Spleen (tissue), 11 donors: ENCODE data around the gene MAST4. TPM values are rescaled to one million over a fixed set of nuclear protein-coding genes. Genes with fewer than 3 reads are reported as not detected.

Experiments
- DNase-seq: peaks from one replicate; pipeline ENCODE4 v3.0.0-alpha.2; 2020
- H3K27ac ChIP-seq, 8 donors: fragments of 200-600 bp; sonication (generic) in 7 of 8; 1 replicate in 4 of 8; 2 replicates in 4 of 8; pipeline versions ENCODE4 v1.5.0 to v1.8.0; 2016 to 2021; ENCODE audit warnings: inconsistent platforms in 4 of 8, mild to moderate bottlenecking in 4 of 8, moderate library complexity in 1 of 8
- H3K27me3 ChIP-seq, 7 donors: fragments of 200-600 bp; sonication (generic) in 6 of 7; replicated peaks in 1 of 7; 1 replicate in 4 of 7; 2 replicates in 3 of 7; pipeline versions ENCODE4 v1.5.0 to v1.8.0; 2016 to 2021; ENCODE audit warnings: inconsistent platforms in 3 of 7, mild to moderate bottlenecking in 1 of 7
- H3K36me3 ChIP-seq, 6 donors: fragments of 200-600 bp; sonication (generic) in 5 of 6; 1 replicate in 4 of 6; 2 replicates in 2 of 6; pipeline versions ENCODE4 v1.5.0 to v1.8.0; 2016 to 2021; ENCODE audit warnings: inconsistent platforms in 2 of 6
- H3K4me1 ChIP-seq, 6 donors: fragments of 200-600 bp; sonication (generic) in 5 of 6; 1 replicate in 3 of 6; 2 replicates in 3 of 6; pipeline versions ENCODE4 v1.5.0 to v1.8.0; 2016 to 2021; ENCODE audit warnings: inconsistent platforms in 3 of 6
- H3K4me3 ChIP-seq, 8 donors: fragments of 200-600 bp; sonication (generic) in 7 of 8; 1 replicate in 4 of 8; 2 replicates in 4 of 8; pipeline versions ENCODE4 v1.5.0 to v1.8.0; 2016 to 2021; ENCODE audit warnings: inconsistent platforms in 4 of 8, mild to moderate bottlenecking in 4 of 8, moderate library complexity in 2 of 8
- H3K9me3 ChIP-seq, 8 donors: fragments of 200-600 bp; sonication (generic) in 7 of 8; 1 replicate in 4 of 8; 2 replicates in 4 of 8; pipeline versions ENCODE4 v1.5.0 to v1.8.0; 2016 to 2021; ENCODE audit warnings: inconsistent platforms in 4 of 8
- POLR2A ChIP-seq, 3 donors: fragments of 450-650 bp; IDR thresholded peaks; one replicate each; pipeline ENCODE4 v1.5.1; 2017; ENCODE audit warnings: antibody characterized with exemption in 3 of 3, mild to moderate bottlenecking in 1 of 3
- POLR2AphosphoS5 ChIP-seq, 3 donors: sonication (generic); formaldehyde crosslinking; IDR thresholded peaks; one replicate each; pipeline ENCODE4 v1.5.1; 2017; ENCODE audit warnings: antibody characterized with exemption in 3 of 3
- WGBS, 5 donors: extraction: QIAGEN DNeasy Blood & Tissue Kit in 3 of 5; methylation state at CpG; one replicate each; pipeline versions ENCODE4 v1.1.5 to v1.1.7; 2013 to 2018; 5-methylcytosine and 5-hydroxymethylcytosine counted together
- intact Hi-C: fragments of 100-400 bp; cut with DNase I; formaldehyde crosslinking; loops from one replicate; pipeline ENCODE4 v1.15.0; 2023; ENCODE audit warnings: low total_unique reads
- polyA plus RNA-seq, 3 donors: library from polyadenylated mRNA; stranded (reverse); fragments of 200-250 nt; gene quantifications; one replicate each; pipeline ENCODE4 v1.2.1, GENCODE V29; 2013
- total RNA-seq, 7 donors: library from RNA; depleted of rRNA in 3 of 7; stranded (reverse); fragments of >200 nt in 3 of 7; fragmentation: NEBNext Ultra II Directional in 4 of 7; extraction: Animal tissue kit (Norgen Biotek cat#: 25700) in 4 of 7; gene quantifications; one replicate each; pipeline versions ENCODE4 v1.1.0 to v1.2.1, GENCODE V29; 2016 to 2021
- TF ChIP-seq, protein P1 (sequence below), 11 experiments: fragments of 200-600 bp in 7 of 11; fragments of 450-650 bp in 4 of 11; sonication (generic) in 4 of 11; IDR thresholded peaks in 8 of 11; conservative IDR thresholded peaks in 3 of 11; 1 replicate in 7 of 11; 2 replicates in 4 of 11; pipeline versions ENCODE4 v1.4.0 to v1.8.0; 2016 to 2021; ENCODE audit warnings: antibody characterized with exemption in 11 of 11, inconsistent platforms in 4 of 11, mild to moderate bottlenecking in 1 of 11
- donor health status: healthy with polysubstance abuse.
- donor health status: DM: no; HTN: no; CAD: no; lungs with moderate emphysema.
- donor health status: DM: no; HTN: no; CAD: no.
- donor health status: Bipolar disorder and iron deficiency.
- donor health status: healthy.
- donor health status: DM: no; HTN: no; CAD: no.
- donor health status: DM: yes; HTN: yes; CAD: no.

Gene MAST4
- total and polyA plus RNA-seq, 10 donors: 2.5 to 43.7 (median 25.4) TPM

- Histone ChIP-seq H3K27me3 (no peaks in the 10 kb centered on the region), H3K4me3 (no peak overlapping the region), H3K9me3 (peaks cover 0 to 20% (median 0%) of the 10 kb centered on the region in 8 donors), H3K27ac (no peak overlapping the region), H3K36me3 (no peaks in the 10 kb centered on the region), H3K4me1 (peaks cover 0 to 12% (median 0%) of the 10 kb centered on the region in 6 donors)
- intact Hi-C loops: no loop called here
- WGBS, 5 donors: 77 to 93% (median 81%) methylated on average over 1 of the region's 1 CpG
- DNase-seq: no peak
- TF ChIP-seq, protein P1, sequence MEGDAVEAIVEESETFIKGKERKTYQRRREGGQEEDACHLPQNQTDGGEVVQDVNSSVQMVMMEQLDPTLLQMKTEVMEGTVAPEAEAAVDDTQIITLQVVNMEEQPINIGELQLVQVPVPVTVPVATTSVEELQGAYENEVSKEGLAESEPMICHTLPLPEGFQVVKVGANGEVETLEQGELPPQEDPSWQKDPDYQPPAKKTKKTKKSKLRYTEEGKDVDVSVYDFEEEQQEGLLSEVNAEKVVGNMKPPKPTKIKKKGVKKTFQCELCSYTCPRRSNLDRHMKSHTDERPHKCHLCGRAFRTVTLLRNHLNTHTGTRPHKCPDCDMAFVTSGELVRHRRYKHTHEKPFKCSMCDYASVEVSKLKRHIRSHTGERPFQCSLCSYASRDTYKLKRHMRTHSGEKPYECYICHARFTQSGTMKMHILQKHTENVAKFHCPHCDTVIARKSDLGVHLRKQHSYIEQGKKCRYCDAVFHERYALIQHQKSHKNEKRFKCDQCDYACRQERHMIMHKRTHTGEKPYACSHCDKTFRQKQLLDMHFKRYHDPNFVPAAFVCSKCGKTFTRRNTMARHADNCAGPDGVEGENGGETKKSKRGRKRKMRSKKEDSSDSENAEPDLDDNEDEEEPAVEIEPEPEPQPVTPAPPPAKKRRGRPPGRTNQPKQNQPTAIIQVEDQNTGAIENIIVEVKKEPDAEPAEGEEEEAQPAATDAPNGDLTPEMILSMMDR (IDR thresholded peaks at IDR 0.05 in 8 of 11, conservative IDR thresholded peaks at IDR 0.05 in 3 of 11): no peak
- TF ChIP-seq POLR2AphosphoS5 (IDR thresholded peaks at IDR 0.05) (no peak), POLR2A (IDR thresholded peaks at IDR 0.05) (no peak)
Observed at GRCh38 chr5:66553368-66553912, 42.8 kb upstream of the MAST4 start.

DNA sequence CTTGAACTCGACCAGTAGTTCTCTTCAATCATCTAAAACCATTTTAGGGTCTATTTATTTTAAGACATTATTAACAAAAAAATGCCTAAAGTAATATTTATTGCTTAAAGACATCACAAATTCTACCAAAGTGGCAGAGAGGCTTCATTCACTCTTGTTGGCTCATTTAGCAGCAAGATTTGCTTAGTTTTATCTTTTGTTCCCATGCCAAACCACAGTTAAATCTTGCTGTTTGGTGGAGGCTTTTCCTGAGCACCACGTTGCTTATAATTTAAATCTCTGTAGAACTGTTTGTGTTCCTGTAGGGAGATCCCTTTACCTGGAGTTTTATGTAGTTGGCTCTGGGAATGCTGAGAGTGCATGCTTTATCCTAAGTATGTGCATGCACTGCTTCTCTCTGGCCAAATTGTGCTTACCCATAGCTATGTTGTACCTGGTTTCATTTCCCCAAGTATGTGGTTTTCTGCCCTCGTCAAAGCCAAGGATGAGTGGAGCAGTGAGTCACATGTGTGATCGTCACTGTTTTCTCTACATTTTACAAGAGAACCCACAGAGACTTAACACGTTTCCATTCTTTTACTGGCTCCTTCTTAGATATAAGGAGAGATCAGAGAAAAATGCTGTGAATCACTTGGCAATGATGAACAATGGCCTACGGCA lies 42.1 kb upstream of the MAST4 start:
- TF ChIP-seq POLR2A (IDR thresholded peaks at IDR 0.05) (no peak), POLR2AphosphoS5 (IDR thresholded peaks at IDR 0.05) (no peak)
- TF ChIP-seq, protein P1 (IDR thresholded peaks at IDR 0.05 in 8 of 11, conservative IDR thresholded peaks at IDR 0.05 in 3 of 11): no peak
- Histone ChIP-seq H3K27ac (peak overlapping the region in 7 of 8 donors; percentile 9 to 62 (median 32)), H3K36me3 (no peaks in the 10 kb centered on the region), H3K27me3 (no peaks in the 10 kb centered on the region), H3K4me1 (peaks cover 0 to 12% (median 0%) of the 10 kb centered on the region in 6 donors), H3K4me3 (no peak overlapping the region), H3K9me3 (peaks cover 0 to 15% (median 0%) of the 10 kb centered on the region in 8 donors)
- no peak for DNase-seq
- WGBS, 5 donors: 35 to 53% (median 42%) methylated on average over 6 of the region's 6 CpGs
- intact Hi-C loops: no loop called here

- 85 to 92% (median 89%) methylated on average over 2 of the region's 2 CpGs for WGBS, 5 donors
- Histone ChIP-seq H3K27ac (peak overlapping the region in 6 of 8 donors; percentile 20 to 62 (median 37)), H3K9me3 (peaks cover 0 to 9% (median 0%) of the 10 kb centered on the region in 8 donors), H3K4me3 (no peak overlapping the region), H3K36me3 (no peaks in the 10 kb centered on the region), H3K27me3 (no peaks in the 10 kb centered on the region), H3K4me1 (peaks cover 0 to 12% (median 0%) of the 10 kb centered on the region in 6 donors)
- no peak for TF ChIP-seq POLR2AphosphoS5 (IDR thresholded peaks at IDR 0.05)
- intact Hi-C loops: no loop called here
- no peak for DNase-seq
Observed at GRCh38 chr5:66554884-66555283, 41.3 kb upstream of the MAST4 start.

DNA sequence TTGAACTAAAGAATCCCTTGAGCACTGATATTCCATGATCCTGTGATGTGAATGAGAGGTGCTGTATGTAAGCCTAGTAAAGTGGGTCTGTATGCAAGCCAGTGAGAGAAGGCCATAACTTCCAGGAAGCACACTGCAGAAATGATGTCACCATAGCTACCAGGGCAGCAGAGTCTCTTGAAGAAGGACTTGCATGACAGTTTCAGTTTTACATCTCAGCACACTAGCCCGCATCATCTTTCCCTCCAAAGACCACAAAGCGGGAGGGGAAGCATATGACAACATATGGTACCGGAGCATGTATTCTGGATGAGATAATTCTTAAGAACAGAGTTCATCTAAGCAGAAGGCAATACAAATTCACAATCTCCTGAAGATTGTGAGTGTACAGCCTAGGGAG lies 37.6 kb upstream of the MAST4 start:
- Histone ChIP-seq H3K4me3 (no peak overlapping the region), H3K4me1 (peaks cover 0 to 6% (median 0%) of the 10 kb centered on the region in 6 donors), H3K36me3 (no peaks in the 10 kb centered on the region), H3K27me3 (no peaks in the 10 kb centered on the region), H3K27ac (peak overlapping the region in 2 of 8 donors; percentile 7 to 14), H3K9me3 (peaks cover 0 to 9% (median 0%) of the 10 kb centered on the region in 8 donors)
- TF ChIP-seq POLR2AphosphoS5 (IDR thresholded peaks at IDR 0.05) (no peak), POLR2A (IDR thresholded peaks at IDR 0.05) (no peak)
- TF ChIP-seq, protein P1 (IDR thresholded peaks at IDR 0.05 in 8 of 11, conservative IDR thresholded peaks at IDR 0.05 in 3 of 11): no peak
- 62 to 75% (median 70%) methylated on average over 3 of the region's 3 CpGs for WGBS, 5 donors
- intact Hi-C loops: no loop called here
- DNase-seq: no peak
